HFFc6 (cell line): ENCODE measurements around the gene GPATCH11. TPM values are rescaled to one million over a fixed set of nuclear protein-coding genes. Genes with fewer than 3 reads are reported as not detected.

Experiments used
- DNase-seq: peaks from one replicate; pipeline ENCODE4 v3.0.0-alpha.2; 2018
- H3K27ac Mint-ChIP-seq: 2 replicates; pipeline ENCODE4 v1.8.0; 2020; ENCODE audit warnings: mild to moderate bottlenecking, mixed read lengths
- H3K27me3 Mint-ChIP-seq: 2 replicates; pipeline ENCODE4 v1.8.0; 2021; ENCODE audit warnings: mild to moderate bottlenecking, moderate library complexity, mixed read lengths; ENCODE audit not compliant: insufficient read depth
- H3K36me3 Mint-ChIP-seq: 2 replicates; pipeline ENCODE4 v1.8.0; 2021; ENCODE audit warnings: low read depth, mixed read lengths
- H3K4me1 Mint-ChIP-seq: 2 replicates; pipeline ENCODE4 v1.8.0; 2020; ENCODE audit warnings: low read depth, mixed read lengths
- H3K4me3 Mint-ChIP-seq: 2 replicates; pipeline ENCODE4 v1.8.0; 2020; ENCODE audit warnings: mild to moderate bottlenecking, moderate library complexity, mixed read lengths
- H3K9me3 Mint-ChIP-seq: 2 replicates; pipeline ENCODE4 v1.8.0; 2020; ENCODE audit warnings: mild to moderate bottlenecking, mixed read lengths
- CTCF ChIP-seq: fragments of 200-600 bp; sonication (generic); IDR thresholded peaks from 2 replicates; pipeline ENCODE4 v1.5.0; 2021; ENCODE audit warnings: antibody characterized with exemption, mild to moderate bottlenecking
- total RNA-seq, 6 experiments: library from RNA; stranded (reverse); fragmentation: NEBNext Ultra II Directional; extraction: Animal tissue kit (Norgen Biotek cat#: 25700); gene quantifications; 2 replicates in 1 of 6; 3 replicates in 5 of 6; pipeline ENCODE4 v1.2.3, GENCODE V29; 2021

GPATCH11 gene
- total RNA-seq, 6 experiments from 2014 or later: 8.5 to 11.9 (median 10.9) TPM

GRCh38 chr2:37105150-37105549, 20.8 kb downstream of the GPATCH11 start:
- Mint-ChIP-seq H3K4me3 (no peak overlapping the region), H3K27ac (no peak overlapping the region), H3K27me3 (no peaks in the 10 kb centered on the region; the same call in 1 of the 2 replicates), H3K36me3 (peaks cover 57% of the 10 kb centered on the region), H3K4me1 (peaks cover 17% of the 10 kb centered on the region), H3K9me3 (no peaks in the 10 kb centered on the region)
- no peak for TF ChIP-seq CTCF
- no peak for DNase-seq

- TF ChIP-seq CTCF: no peak
- H3K4me1 Mint-ChIP-seq: peaks cover 3% of the 10 kb centered on the region
- H3K27me3 Mint-ChIP-seq: peaks cover 2% of the 10 kb centered on the region; the same call in 1 of the 2 replicates
- H3K27ac Mint-ChIP-seq: no peak overlapping the region
- DNase-seq: no peak
- H3K36me3 Mint-ChIP-seq: peaks cover 36% of the 10 kb centered on the region
- H3K9me3 Mint-ChIP-seq: no peaks in the 10 kb centered on the region
- no peak overlapping the region for H3K4me3 Mint-ChIP-seq
These were observed 25.2 kb downstream of the GPATCH11 start for GRCh38 chr2:37109523-37109922.

- Mint-ChIP-seq H3K4me1 (no peaks in the 10 kb centered on the region; the same call in 1 of the 2 replicates), H3K27me3 (peaks cover 2% of the 10 kb centered on the region; the same call in 1 of the 2 replicates), H3K27ac (no peak overlapping the region), H3K9me3 (no peaks in the 10 kb centered on the region), H3K36me3 (peaks cover 28% of the 10 kb centered on the region), H3K4me3 (no peak overlapping the region)
- no peak for TF ChIP-seq CTCF
- DNase-seq: no peak
These were observed 26.2 kb downstream of the GPATCH11 start for GRCh38 chr2:37110306-37111212.

- H3K27ac Mint-ChIP-seq: no peak overlapping the region
- DNase-seq: no peak
- H3K9me3 Mint-ChIP-seq: no peaks in the 10 kb centered on the region
- H3K4me1 Mint-ChIP-seq: no peaks in the 10 kb centered on the region
- H3K36me3 Mint-ChIP-seq: peaks cover 35% of the 10 kb centered on the region
- H3K27me3 Mint-ChIP-seq: 0 out of 2 replicates have a peak, but pooled peaks cover 2% of the 10 kb centered on the region
- TF ChIP-seq CTCF: no peak
- H3K4me3 Mint-ChIP-seq: no peak overlapping the region
These were observed 27.6 kb downstream of the GPATCH11 start for GRCh38 chr2:37111958-37112357.

- Mint-ChIP-seq H3K36me3 (peaks cover 22% of the 10 kb centered on the region), H3K4me1 (no peaks in the 10 kb centered on the region), H3K27ac (no peak overlapping the region), H3K27me3 (no peaks in the 10 kb centered on the region; the same call in 1 of the 2 replicates), H3K4me3 (no peak overlapping the region), H3K9me3 (no peaks in the 10 kb centered on the region)
- no peak for TF ChIP-seq CTCF
- no peak for DNase-seq
These were observed 33.2 kb downstream of the GPATCH11 start for GRCh38 chr2:37117566-37117965.
